RWPE1 (cell line): ENCODE measurements around the gene APOA5.
A peak's percentile ranks its signal among the peaks of the same experiment; 100 is the strongest.
"Not testable (repeated sequence)": the region's sequence is repeated elsewhere in the genome, so short reads cannot be mapped to it uniquely, and the experiment has no call there.

Experiments used
- CTCF ChIA-PET: fragments of 350-600 bp; sonication (Branson Sonifier 250); formaldehyde crosslinking; extraction: SDS; loops from one replicate; lab custom pipeline; 2021; lab: Yijun Ruan, JAX
- POLR2A ChIA-PET: fragments of 400-600 bp; formaldehyde crosslinking; extraction: SDS; loops from one replicate; lab custom pipeline; 2020; ENCODE audit warnings: antibody characterized with exemption; ENCODE audit not compliant: low non-redundant PET; lab: Yijun Ruan, JAX
- DNase-seq: peaks from one replicate; pipeline ENCODE4 v3.0.0; 2012; ENCODE audit warnings: low spot score
- H3K27ac ChIP-seq: fragments of 450-650 bp; 2 replicates; pipeline ENCODE4 v1.5.1; 2017
- TF ChIP-seq, protein P1 (sequence below): fragments of 450-650 bp; conservative IDR thresholded peaks from 2 replicates; pipeline ENCODE4 v1.5.1; 2017; ENCODE audit warnings: low read depth, mild to moderate bottlenecking

The APOA5 gene

DNA sequence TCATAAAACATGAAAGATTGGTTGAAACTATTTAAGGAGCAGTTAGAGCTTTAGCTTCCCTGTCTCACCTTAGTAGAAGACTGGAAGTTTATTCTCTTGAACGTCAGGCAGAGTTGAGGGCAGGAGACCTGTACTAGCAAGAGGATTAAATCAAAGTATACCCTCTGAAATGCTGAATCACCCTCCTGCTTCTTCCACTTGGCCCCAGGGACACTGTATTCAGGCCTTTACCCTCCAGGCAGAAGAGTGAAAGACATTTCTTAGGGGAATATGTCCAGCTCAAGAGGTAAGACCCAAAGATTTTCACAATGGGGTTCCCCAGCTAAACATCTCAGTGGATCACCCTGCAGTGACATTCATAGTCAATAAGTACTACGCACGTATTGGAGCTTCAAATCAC lies 19.5 kb upstream of the APOA5 start:
- CTCF ChIA-PET, result no interaction called here
- POLR2A ChIA-PET, result no interaction called here
- no peak for DNase-seq
- no peak overlapping the region for H3K27ac ChIP-seq
- TF ChIP-seq, protein P1, sequence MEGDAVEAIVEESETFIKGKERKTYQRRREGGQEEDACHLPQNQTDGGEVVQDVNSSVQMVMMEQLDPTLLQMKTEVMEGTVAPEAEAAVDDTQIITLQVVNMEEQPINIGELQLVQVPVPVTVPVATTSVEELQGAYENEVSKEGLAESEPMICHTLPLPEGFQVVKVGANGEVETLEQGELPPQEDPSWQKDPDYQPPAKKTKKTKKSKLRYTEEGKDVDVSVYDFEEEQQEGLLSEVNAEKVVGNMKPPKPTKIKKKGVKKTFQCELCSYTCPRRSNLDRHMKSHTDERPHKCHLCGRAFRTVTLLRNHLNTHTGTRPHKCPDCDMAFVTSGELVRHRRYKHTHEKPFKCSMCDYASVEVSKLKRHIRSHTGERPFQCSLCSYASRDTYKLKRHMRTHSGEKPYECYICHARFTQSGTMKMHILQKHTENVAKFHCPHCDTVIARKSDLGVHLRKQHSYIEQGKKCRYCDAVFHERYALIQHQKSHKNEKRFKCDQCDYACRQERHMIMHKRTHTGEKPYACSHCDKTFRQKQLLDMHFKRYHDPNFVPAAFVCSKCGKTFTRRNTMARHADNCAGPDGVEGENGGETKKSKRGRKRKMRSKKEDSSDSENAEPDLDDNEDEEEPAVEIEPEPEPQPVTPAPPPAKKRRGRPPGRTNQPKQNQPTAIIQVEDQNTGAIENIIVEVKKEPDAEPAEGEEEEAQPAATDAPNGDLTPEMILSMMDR, result no peak

DNA sequence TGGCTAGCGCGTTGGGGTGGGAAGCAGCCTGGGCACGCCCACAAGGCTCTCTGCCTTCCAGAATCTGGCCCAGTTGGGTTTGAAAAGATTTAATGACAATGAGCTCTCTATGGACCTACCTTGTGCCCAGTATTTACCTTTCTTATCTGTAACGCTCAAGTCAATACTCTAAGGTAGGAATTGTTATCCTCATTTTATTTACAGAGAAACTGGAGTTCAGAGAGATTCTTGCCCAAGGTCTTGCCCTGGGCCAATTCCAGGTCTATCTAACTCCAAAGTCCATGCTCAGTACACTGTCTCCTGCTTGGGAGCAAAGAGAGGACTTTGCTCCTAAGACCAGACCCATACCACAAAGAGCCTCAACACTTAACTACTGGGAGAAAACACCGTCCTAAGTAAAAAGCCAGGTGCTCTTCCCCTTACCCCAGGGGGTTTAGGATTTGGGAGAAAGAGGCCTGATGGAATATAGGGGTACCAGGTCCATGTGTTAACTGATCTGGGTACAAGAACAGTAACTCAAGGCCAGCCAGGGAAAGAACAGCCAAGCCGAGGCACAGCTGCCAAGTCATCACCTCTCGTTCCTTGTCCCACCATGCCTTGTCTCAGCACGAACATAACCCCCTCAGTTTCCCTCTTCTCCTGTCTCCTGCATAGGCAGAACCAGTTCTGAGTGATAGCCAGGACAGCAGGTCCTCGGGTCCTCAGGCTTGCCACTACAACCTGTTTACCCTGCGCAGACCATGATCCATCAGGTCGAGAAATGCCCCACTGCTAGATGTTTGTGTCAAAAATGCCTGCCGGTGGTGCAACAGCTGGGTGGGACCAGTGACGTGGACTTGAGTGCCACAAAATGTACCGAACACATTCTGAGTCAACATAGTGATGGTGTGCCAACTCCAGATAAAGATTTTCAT lies 16.8 kb upstream of the APOA5 start:
- ChIA-PET POLR2A (no interaction called here), CTCF (no interaction called here)
- peak; percentile 32 for DNase-seq
- TF ChIP-seq, protein P1, result no peak
- peak overlapping the region; percentile 35; the same call in 1 of the 2 replicates for H3K27ac ChIP-seq

DNA sequence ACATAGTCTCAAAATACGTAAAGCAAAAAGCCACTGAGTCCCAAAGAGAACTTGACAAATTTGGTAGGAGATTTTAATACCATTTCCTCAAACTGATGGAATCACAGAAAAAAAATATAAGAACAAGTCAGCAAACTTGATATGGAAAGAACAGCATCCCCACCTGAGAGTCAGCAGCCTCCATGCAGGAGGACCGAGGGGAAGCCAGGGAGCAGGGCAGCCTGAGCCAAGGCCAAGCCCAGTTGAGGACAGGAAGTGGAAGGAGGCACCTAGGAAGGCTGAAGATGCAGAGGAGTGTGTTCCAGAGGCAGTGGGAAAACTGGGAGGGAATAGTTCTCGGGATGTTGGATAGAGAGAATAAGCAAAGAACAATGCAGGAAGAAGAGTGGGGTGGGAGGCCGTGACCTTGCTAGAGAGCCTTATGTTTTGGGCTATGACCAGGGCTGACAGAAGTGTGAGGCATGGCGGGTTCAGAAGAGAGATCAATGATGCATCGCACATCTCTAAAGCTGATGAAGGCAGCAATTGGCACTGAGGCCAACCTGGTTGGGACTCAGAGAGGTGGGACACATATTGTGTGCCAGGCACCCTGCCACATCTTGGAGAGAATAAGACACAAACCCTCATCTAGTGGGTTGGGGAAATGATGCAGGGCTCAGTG lies 16.1 kb upstream of the APOA5 start:
- ChIA-PET POLR2A (no interaction called here), CTCF (no interaction called here)

DNA sequence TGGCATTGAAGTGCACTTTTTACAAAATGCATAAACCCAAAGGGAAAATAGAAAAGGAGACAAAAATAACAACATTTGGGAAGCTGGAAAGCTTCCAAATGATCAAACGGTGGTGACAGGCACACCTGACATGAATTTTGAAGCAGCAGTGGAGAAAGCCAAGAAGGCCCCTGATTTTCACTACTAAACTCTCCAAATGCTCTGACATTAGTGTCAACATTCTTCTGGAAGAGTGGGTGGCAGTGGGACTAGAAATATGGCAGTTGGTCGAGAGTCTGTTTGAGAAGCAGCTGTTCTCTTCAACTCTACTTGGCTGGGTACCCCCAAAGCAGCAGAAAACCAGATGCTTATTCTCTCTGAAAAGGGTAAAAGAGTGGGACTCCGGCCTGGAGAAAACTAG lies 12.3 kb upstream of the APOA5 start:
- CTCF ChIA-PET, result interaction anchor here (0.6 kb wide), 1 partner anchor 16 kb away, joined by 3 read pairs; the partner anchor contains the start of gene ZPR1
- no peak overlapping the region for H3K27ac ChIP-seq
- TF ChIP-seq, protein P1, result no peak
- POLR2A ChIA-PET, result no interaction called here
- DNase-seq, result no peak

More for the DNA sequence above, 16.1 kb upstream of the APOA5 start:
- no peak for DNase-seq
- H3K27ac ChIP-seq, result no peak overlapping the region
- TF ChIP-seq, protein P1, result no peak

DNA sequence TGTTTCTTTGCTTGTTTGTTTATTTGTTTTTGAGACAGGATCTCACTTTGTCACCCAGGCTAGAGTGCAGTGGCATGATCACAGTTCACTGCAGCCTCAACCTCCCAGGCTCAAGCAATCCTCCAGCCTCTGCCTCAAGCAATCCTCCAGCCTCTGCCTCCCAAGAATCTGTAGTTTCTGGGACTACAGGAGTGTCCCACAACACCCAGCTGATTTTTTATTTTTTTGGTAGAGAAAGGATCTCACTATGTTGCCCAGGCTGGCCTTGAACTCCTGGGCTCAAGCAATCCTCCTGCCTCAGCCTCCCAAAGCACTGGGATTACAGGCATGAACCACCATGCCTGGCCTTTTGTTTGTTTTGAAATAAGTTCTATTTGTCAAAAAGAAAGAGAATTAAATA lies 10.0 kb upstream of the APOA5 start:
- DNase-seq, H3K27ac ChIP-seq, CTCF ChIA-PET, POLR2A ChIA-PET: not testable (repeated sequence)

DNA sequence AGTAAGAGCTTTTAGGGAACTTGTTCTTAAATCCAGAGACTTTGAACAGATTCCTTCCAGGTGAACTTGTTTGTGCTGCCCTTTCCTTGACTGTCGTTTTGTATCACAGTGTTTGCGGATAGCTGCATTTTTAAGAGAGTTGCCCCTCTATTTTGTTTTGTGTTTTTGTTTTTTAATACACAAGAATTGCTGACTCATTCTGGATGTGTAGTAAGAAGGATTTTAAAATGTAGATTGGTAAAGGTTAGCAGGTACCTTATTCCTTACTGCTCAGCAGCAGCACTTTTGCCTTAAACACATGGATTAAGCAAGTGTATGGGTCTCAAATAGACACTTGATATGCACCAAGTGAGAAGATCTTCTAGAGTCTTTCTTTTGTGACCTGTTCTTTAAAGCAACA lies 8.9 kb upstream of the APOA5 start:
- no peak for DNase-seq
- POLR2A ChIA-PET, result no interaction called here
- CTCF ChIA-PET, result interaction anchor here (0.5 kb wide), 1 partner anchor 12 kb away, joined by 3 read pairs; no protein-coding TSS in a partner anchor
- H3K27ac ChIP-seq, result no peak overlapping the region
- TF ChIP-seq, protein P1, result no peak
